LNCAP (cell line): Measurements from ENCODE around the gene TMEM125.

Source experiments
- TF ChIP-seq, protein P1 (sequence below): fragments of 450-650 bp; IDR thresholded peaks from 2 replicates; pipeline ENCODE4 v1.5.1; 2017; ENCODE audit warnings: mild to moderate bottlenecking

The TMEM125 gene

DNA sequence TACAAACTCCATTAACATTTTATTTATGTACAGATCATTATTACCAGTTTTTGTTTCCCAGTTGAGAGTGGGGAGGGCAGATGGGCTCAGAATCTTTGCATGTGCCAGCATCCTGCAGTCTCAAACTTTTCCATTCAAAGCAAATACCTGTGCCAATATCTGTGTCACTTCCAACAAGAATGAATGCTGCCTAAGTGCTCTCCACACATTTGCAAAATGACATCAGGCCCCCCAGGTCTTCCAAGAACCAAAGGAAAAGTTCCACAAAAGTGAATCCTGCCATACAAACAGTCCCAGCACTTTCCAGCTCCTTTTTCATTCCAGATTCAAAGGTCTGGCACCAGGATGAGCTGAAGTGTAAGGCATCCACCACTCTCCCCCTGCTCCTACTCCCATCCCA, 29.3 kb downstream of the TMEM125 start:
- TF ChIP-seq, protein P1, sequence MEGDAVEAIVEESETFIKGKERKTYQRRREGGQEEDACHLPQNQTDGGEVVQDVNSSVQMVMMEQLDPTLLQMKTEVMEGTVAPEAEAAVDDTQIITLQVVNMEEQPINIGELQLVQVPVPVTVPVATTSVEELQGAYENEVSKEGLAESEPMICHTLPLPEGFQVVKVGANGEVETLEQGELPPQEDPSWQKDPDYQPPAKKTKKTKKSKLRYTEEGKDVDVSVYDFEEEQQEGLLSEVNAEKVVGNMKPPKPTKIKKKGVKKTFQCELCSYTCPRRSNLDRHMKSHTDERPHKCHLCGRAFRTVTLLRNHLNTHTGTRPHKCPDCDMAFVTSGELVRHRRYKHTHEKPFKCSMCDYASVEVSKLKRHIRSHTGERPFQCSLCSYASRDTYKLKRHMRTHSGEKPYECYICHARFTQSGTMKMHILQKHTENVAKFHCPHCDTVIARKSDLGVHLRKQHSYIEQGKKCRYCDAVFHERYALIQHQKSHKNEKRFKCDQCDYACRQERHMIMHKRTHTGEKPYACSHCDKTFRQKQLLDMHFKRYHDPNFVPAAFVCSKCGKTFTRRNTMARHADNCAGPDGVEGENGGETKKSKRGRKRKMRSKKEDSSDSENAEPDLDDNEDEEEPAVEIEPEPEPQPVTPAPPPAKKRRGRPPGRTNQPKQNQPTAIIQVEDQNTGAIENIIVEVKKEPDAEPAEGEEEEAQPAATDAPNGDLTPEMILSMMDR, result no peak

DNA sequence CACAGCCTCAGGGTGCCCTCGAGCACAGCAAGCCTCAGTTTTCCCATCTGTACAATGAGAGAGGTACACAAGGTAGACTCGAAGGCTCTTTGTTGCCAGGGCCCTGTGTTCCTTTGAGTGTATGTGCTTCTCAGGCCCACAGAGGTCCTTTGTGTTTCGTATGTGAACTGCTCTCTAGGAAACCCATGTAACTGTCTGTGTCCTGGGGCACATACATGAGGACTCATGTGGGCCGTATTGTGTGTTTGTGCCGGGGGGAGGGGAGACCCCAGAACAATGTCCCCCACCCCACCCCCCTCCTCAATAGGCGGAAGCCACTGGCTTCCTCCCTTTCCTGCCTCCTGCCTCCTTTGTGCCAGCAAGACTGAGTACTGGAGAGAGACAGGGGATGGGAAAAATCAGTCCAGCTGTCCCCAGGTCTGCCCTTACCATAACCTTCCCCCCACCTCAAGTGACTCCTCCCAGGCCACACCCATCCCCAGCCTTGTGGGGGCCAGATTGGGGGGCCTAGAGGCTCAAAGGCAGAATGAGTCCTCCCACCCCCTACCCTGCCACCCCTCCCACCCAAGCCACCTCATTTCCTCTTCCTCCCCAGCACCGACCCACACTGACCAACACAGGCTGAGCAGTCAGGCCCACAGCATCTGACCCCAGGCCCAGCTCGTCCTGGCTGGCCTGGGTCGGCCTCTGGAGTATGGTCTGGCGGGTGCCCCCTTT, 30.8 kb downstream of the TMEM125 start, which contains the start of gene TIE1:
Gene TIE1, plus strand, starts transcription at position 605 of the 717 bp plus-strand sequence. Its CDS starts 90 bp downstream, at position 695.
- TF ChIP-seq, protein P1, result no peak

DNA sequence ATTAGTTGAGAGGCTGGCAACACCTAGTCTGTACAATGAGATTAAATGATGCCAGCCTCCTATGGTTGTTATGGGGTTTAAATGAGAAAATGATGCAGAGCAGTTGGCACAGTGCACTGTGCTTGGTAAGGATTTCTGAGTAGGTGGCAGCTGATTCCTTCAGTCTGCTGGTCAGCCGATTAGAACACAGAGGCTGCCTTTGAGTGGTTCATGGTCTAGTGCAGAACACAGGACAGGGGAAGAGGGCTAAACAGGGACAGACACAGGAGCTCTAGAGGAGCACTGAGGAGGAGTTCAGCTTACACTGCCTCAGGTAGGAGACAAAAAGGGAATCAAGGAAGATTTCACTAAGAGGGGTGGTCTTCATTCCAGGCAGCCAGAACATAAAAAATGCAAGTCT, 32.4 kb downstream of the TMEM125 start:
- TF ChIP-seq, protein P1, result no peak

DNA sequence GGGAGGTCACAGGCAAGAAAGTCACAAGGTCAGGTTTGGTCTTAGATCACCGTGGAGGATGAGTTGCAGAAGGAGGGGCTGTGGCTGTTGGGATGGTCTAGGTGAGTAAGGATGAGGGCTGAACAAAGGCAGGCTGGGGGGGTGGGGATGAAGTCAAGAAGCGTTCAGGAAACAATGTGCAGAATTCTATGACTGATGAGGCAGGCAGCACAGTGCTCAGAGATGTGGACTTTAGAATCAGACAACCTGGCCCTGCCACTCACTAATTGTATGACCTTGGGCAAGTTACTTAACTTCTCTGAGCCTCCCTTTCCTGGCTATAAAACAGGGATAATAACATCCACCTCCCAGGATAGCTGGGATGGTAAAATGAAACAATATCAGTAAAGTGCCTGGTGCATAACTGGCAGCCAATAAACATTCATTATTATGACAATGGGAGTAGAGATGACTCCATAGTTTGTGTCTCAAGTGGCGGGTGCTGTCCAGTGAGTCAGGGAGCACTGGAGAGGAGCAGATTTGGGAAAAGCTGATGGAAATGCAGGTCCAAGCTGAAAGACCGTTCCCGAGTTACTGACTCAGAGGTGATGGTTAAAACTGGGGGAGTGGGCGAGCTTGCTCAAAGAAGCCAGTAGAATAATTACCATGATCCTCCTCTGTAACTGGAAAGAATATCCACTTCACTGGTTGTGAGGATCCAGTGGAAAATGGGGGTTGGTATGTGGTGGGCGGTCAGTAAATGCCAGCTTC, 33.1 kb downstream of the TMEM125 start:
- TF ChIP-seq, protein P1, result no peak

DNA sequence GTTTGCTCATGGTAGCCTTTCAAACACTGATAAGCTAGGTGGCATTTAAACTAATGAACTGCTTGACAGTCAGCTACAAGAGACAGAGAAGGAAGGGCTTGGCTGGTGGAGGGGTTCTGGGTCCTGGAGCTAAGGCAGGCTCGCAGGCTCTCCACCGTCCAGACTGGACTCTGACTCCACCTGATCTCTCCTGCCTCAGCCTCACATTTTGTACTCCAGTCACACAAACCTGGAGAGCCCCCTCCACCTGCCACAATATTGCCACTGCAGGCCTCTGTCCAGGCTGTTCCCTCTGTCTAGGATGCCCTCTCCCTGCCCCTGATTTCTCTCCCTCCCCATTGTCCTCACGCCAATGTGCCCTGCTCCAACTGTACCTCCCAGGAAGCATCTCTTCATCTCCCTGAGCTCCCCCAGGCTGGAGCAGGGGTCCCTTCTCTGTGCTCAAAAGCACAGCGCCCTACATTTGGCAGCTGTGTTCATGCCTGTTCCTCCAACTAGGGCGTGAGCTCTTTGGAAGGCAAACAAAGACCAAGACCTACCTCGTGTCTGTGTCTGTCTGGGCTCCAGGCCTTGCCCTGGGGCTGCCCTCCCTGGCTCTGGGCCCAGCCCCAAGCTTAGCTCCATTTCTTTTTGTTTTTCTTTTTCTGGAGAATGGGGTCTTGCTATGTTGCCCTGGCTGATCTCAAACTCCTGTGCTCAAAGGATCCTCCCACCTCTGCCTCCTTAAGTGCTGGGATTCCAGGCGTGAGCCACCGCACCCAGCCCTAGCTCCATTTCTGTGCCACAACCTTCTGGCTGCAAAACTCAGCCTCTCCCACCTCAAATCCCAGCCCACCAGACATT, 33.9 kb downstream of the TMEM125 start:
- TF ChIP-seq, protein P1, result no peak

DNA sequence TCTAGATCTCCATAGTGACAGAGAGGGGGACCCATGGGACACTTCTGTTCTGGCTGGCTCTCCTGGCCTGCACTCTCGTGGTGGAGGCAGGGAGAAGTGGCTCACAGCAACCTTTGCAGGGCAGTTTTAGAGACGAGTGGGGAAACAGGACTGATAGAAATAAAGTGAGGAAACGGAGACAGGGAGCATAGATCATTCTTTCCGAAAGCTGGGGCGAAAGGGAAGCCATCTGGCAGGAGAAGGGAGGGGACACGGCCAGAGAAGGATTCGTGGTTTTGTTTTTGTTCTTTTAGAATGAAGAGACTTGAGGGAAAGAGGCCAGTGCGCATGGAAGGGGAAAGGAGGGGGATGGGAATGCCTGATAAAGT, 34.5 kb downstream of the TMEM125 start:
- TF ChIP-seq, protein P1, result no peak

DNA sequence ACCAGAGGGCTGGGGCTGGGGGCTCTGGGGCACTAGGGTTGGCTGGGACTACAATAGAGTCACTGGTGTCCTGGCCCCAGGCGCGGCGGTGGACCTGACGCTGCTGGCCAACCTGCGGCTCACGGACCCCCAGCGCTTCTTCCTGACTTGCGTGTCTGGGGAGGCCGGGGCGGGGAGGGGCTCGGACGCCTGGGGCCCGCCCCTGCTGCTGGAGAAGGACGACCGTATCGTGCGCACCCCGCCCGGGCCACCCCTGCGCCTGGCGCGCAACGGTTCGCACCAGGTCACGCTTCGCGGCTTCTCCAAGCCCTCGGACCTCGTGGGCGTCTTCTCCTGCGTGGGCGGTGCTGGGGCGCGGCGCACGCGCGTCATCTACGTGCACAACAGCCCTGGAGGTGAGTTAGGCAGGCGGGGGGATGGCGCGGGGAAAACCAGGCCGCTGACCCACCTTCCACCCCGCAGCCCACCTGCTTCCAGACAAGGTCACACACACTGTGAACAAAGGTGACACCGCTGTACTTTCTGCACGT, 35.1 kb downstream of the TMEM125 start:
- TF ChIP-seq, protein P1, result no peak
